Measurements from ENCODE around the gene RBM43. TPM values are rescaled to one million over a fixed set of nuclear protein-coding genes. Genes with fewer than 3 reads are reported as not detected.

Gene RBM43
- total RNA-seq, 1 experiment from 2014 or later, result 1.8 TPM

- H4K8ac ChIP-seq (replicated peaks; ENCODE audit: insufficient read length, low read depth, low read length), result no peak overlapping the region
- H3K23ac ChIP-seq (ENCODE audit: insufficient read length, low read depth, low read length), result no peak overlapping the region
- WGBS (ENCODE audit: extremely low coverage, insufficient read length, low lambda C conversion rate), result no CpG with 5 or more reads among the region's 5 CpGs
- H3K9me3 ChIP-seq (ENCODE audit: control insufficient read depth, low read depth, low read length), result no peaks in the 10 kb centered on the region
- H3K27me3 Mint-ChIP-seq (ENCODE audit: low read depth), result no peaks in the 10 kb centered on the region
- no peak overlapping the region for H3K4ac ChIP-seq (ENCODE audit: low read depth, low read length)
- no peak overlapping the region for H2AK5ac ChIP-seq (ENCODE audit: insufficient read length, low read length)
- peaks cover 16 to 17% of the 10 kb centered on the region in 2 experiments for H3K4me1 Mint-ChIP-seq
- H3K4me1 ChIP-seq (ENCODE audit: insufficient read depth, low read length), result no peaks in the 10 kb centered on the region
- H3K79me1 ChIP-seq (ENCODE audit: insufficient read depth, low read depth, low read length, poor library complexity, severe bottlenecking), result no peaks in the 10 kb centered on the region
- no peaks in the 10 kb centered on the region for H3K27me3 ChIP-seq (ENCODE audit: insufficient read depth, low read length)
- no peak overlapping the region for H3K18ac ChIP-seq (ENCODE audit: insufficient read length, low read depth, low read length)
- H2BK12ac ChIP-seq (ENCODE audit: insufficient read length, low read depth, low read length), result no peak overlapping the region
- H3K4me2 ChIP-seq (ENCODE audit: insufficient read depth, insufficient read length, low read length), result no peak overlapping the region
- H3K27ac ChIP-seq (ENCODE audit: insufficient read length, low read depth, low read length), result no peak overlapping the region
- no peak overlapping the region for H4K5ac ChIP-seq (ENCODE audit: insufficient read length, low read depth, low read length)
- no peak overlapping the region for H3K4me3 Mint-ChIP-seq
- no peak overlapping the region for H3K9ac ChIP-seq (ENCODE audit: extremely low read depth, insufficient read length, low read length)
- DNase-seq, result no peak
- H3K79me2 ChIP-seq (ENCODE audit: insufficient read depth, low read length), result no peaks in the 10 kb centered on the region
- H3K27ac Mint-ChIP-seq, result no peak overlapping the region
- H2BK15ac ChIP-seq (ENCODE audit: low read depth, low read length), result no peak overlapping the region
- H3K23me2 ChIP-seq (ENCODE audit: insufficient read length, low read depth, low read length, poor library complexity, severe bottlenecking), result no peaks in the 10 kb centered on the region
- H2AFZ ChIP-seq (ENCODE audit: low read length), result no peak overlapping the region
- H2BK5ac ChIP-seq (ENCODE audit: insufficient read length, low read length), result no peak overlapping the region
- H3T11ph ChIP-seq (ENCODE audit: low read length), result no peak overlapping the region
- H2BK20ac ChIP-seq (ENCODE audit: low read depth, low read length, poor library complexity, severe bottlenecking), result no peak overlapping the region
- no peaks in the 10 kb centered on the region for H3K9me3 Mint-ChIP-seq
- H3K56ac ChIP-seq (ENCODE audit: insufficient read length, low read depth, low read length), result no peak overlapping the region
- H3K36me3 Mint-ChIP-seq (ENCODE audit: insufficient read depth in 1 of 3, low read depth in 3 of 3), result peaks cover 0 to 2% (median 0%) of the 10 kb centered on the region in 3 experiments; a peak in 1 of 7 replicates
- H3K14ac ChIP-seq (ENCODE audit: insufficient read depth, low read length), result no peak overlapping the region
- no peak for TF ChIP-seq CTCF (conservative IDR thresholded peaks at IDR 0.05)
- H2BK120ac ChIP-seq (ENCODE audit: low read depth, low read length, poor library complexity, severe bottlenecking), result no peak overlapping the region
- no peak overlapping the region for H4K91ac ChIP-seq (ENCODE audit: insufficient read length, low read depth, low read length)
- H4K20me1 ChIP-seq (ENCODE audit: control insufficient read depth, insufficient read depth, insufficient read length), result no peaks in the 10 kb centered on the region
Observed at GRCh38 chr2:151302404-151302803, 40.7 kb upstream of the RBM43 start.
